Measurements from ENCODE around the gene UNC119. TPM values are rescaled to one million over a fixed set of nuclear protein-coding genes. Genes with fewer than 3 reads are reported as not detected.
"Not testable (repeated sequence)": the region's sequence is repeated elsewhere in the genome, so short reads cannot be mapped to it uniquely, and the experiment has no call there.

The UNC119 gene
- polyA plus RNA-seq, 3 donors, result 53.8 to 63.2 (median 59.6) TPM

DNA sequence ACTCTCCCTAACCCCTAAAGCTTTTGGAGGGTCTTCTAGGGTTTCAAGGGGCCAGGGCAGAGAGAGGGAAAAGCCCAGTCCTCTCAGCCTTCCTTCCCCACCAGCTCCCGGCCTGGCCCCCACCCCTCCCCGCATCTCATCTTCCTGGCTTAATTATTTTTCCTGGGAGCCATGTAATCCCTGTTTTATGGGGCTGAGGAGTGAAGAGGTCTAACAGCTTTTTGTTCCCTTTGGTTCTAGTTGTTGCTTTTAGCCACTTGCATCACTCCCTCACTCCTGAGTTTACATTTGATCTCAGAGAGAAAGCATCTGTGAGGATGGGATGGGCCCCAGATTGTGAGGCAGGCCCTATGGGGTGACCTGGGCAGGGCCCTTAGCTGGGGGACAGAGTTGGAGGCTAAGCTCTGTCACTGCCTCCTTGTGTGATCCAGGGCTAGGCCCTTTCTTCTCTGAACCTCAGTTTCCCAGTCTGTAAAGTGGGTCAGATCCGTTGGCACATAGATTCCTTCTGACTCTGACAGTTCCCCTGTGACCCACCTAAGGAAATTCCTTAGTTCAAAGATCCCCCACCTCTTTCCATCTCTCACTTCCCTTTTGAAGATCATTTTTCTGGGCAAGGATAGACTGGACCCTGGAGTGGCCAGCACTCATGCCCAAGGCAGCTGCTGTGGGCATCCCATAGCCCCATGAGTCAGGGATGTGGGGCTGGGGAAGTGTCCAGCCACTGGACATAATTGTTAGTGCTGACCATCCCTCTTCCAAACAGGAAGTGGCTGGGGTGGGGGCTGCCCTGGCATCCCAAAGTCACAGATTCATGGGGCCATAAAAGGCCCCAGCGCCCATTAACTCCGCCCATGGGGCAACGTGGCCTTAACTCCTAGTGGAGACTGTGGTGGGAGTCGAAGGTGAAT lies 20.1 kb downstream of the UNC119 start:
- peak in 2 of 11 donors; percentile 24 to 29 for DNase-seq (ENCODE audit: extremely low read depth in 1 of 11, low read depth in 9 of 11, low spot score in 4 of 11)

DNA sequence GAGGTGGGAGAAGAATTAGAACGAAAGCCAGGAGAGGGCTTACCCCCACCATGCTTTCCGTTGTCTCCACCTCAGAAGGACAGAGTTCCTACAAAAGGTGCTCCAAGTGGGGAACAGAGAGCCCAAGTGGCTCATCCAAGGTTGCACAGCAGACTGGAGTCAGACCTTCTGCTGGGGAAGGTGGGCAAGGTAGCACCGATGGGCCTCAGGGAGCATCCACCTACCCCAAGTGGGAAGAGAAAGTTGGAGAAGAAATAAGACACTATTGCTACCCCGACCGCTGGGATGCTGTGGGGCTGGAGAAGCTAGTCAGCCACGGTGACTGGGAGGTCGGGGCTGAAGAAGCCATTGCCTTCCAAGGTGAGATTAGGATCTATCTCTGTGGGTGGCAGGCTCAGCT lies 21.5 kb downstream of the UNC119 start:
- DNase-seq (ENCODE audit: extremely low read depth in 1 of 11, low read depth in 9 of 11, low spot score in 4 of 11), result no peak

DNA sequence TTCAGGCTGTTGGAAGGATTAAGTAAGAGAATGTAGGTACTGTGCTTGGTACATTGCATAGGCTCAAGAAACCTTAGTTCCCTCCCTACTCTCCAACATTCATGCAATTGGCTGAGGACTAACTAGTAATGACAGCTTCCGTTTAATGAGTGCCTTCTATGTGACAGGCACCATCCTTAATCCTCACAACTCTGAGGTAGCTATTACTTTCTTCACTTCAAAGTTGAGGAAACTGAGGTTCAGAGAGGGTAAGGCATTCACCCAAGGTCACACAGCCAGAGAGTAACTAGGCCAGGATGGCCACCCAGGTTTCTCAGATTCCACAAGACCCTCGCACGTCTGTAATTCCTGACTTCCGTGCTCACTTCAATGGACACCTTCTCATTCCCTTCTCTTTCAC lies 22.2 kb downstream of the UNC119 start:
- DNase-seq (ENCODE audit: extremely low read depth in 1 of 11, low read depth in 9 of 11, low spot score in 4 of 11), result no peak

DNA sequence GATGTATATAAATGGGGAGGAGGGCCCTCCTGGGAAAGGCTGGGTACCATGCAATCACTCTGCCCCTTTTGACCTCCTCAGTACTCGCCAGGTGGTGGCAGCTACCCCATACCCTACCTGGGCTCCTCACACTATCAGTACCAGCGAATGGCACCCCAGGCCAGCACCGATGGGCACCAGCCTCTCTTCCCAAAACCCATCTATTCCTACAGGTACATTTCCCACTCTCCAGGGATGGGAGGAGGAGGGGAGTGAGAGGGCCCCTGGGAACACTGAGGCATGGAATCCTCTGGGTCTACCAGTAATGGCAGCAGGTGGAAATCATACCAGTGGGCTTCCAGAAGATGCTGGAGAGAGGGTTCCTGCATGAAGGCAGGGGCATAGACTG lies 23.4 kb downstream of the UNC119 start:
- DNase-seq (ENCODE audit: extremely low read depth in 1 of 11, low read depth in 9 of 11, low spot score in 4 of 11), result no peak

DNA sequence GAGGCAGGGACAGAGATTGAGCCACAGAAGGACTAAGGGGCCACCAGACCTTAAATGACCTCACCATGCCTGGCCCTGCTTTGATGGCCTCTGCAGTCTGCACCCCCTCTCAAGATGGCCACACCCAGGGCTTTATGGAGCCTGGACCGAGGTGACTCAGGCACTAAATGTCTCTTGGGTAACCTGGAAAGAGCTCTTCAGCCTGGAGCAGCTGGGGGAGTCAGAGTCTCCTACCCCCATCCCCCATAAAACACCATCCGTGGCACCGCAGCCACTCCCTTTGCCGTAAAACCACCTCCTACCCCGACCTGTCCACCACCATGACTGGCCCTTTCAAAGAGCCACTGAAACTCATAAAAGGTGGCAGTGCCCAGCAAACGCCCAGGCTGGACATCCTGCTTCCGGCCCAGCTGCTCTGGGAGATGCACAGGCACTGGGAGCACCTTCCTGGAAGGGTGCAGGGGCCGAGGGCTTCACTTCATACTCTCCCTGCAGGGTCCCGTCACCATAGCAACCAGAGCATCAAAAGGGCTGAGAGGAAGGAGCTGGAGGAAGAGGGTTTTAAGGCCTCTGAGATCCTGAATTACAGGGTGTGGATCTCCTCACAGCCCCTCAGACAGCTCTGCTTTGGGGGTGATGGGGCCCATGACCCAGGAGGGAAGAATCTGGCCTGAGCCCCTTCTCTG lies 24.0 kb downstream of the UNC119 start:
- no peak for DNase-seq (ENCODE audit: extremely low read depth in 1 of 11, low read depth in 9 of 11, low spot score in 4 of 11)

DNA sequence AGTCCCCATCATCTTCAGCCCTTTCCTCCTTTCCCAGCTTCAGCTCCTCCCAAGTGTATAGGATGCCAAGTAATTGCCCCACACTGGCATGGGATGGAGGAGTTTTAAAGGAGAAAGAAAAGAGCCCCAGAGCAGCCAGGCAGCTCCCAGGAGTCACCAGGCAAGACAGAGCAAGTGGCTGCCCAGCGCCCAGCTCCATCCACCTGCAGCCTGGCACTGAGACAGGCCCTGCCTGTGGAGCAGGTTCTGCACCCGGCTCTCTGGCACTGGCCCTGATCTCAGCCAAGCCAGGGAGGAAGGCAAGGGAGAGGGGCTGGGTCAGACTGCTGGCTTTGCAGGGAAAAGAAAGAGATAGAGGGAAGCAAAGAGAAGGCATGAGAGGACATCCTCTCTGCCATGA lies 24.6 kb downstream of the UNC119 start:
- no peak for DNase-seq (ENCODE audit: extremely low read depth in 1 of 11, low read depth in 9 of 11, low spot score in 4 of 11)

DNA sequence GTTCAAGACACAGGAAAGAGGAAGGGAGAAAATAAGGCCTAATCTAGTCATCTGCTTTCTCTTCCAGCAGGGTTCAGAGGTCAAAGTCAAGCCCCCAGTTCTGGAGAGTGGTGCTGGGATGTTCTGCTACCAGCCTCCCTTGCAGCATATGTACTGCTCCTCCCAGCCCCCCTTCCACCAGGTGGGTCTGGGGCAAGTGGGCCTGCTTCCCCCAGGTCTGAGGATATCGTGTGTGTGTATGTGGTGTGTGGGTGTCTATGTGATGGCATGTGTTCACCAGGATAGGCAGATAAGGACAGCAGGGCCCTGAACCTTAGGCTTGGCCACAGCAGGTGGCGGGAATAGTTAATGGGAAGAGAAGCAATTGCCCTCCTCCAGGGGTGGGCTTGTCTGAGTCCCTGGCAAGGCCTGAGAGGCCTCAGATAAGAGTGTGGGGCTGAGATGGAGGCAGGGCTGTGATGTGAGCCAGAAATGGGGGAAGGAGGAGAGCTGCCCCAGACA lies 25.2 kb downstream of the UNC119 start:
- DNase-seq (ENCODE audit: extremely low read depth in 1 of 11, low read depth in 9 of 11, low spot score in 4 of 11), result no peak

DNA sequence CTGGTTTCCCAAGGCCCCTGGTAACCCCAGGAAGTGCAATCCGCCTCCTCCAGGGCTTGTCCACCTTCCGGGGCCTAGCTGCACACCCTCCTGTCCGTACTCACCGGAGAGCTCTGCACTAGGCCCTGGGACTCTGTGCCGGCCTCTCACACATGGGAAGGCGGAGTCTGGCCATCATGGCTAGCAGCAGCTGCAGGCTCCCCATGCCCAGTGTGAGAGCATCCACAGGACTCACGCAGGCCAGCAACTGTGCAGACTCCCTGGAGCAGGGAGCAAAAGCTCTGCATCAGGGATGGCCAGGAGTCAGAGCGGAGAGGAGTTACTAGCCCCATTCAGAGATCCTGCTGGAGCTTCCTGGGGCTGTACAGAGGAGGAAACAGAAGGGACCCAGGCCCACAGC lies 26.0 kb downstream of the UNC119 start:
- DNase-seq (ENCODE audit: extremely low read depth in 1 of 11, low read depth in 9 of 11, low spot score in 4 of 11), result no peak

DNA sequence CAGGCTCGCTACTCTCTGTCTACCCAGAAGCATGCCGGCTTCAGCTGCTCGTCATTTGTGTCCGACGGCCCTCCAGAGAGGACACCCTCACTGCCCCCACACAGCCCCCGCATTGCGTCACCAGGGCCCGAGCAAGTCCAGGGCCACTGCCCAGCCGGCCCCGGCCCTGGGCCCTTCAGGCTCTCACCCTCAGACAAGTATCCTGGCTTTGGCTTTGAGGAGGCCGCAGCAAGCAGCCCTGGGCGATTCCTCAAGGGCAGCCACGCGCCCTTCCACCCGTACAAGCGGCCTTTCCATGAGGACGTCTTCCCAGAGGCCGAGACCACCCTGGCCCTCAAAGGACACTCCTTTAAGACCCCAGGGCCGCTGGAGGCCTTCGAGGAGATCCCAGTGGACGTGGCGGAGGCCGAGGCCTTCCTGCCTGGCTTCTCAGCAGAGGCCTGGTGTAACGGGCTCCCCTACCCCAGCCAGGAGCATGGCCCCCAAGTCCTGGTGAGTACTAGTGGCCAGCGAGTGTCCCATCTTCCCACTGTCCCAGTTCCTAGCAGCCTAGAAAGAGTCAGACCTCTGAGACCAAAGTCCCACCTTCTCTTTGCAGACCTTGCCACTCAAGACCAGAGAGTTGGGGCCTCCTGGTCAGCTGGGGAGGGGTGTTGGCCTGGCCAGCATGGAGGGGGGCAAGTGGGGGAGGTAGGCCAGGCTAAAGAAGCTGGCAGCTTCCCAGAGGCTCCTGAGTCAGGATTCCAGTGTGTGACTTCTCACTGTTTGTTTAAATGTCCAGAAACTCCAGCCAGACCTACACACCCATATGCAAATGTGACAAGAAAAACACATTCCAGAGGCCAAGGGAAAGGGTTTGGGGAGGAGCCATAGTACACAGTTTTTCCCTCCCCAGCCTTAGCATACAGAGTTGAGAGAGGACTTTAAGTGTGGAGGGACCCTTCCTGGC lies 27.7 kb downstream of the UNC119 start:
- DNase-seq (ENCODE audit: extremely low read depth in 1 of 11, low read depth in 9 of 11, low spot score in 4 of 11), result peak in 10 of 11 donors; percentile 28 to 86 (median 54)

DNA sequence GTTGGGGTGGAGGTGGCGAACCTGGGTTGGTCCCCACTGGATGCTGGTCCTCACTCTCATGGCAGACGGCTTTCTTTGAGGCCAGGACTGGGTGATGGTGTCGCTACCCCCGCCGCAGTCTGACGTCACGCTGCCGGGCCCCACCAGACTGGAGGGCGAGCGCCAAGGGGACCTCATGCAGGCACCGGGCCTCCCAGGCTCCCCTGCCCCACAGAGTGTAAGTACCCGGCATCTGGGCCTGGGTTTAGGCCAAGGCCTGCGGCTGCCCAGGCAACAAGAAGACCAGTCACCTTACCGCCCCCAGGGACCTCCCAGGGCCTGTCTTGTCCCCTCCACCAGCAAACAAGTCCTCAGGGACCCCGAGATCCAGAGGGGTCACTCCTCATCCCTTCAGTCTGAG lies 28.5 kb downstream of the UNC119 start:
- no peak for DNase-seq (ENCODE audit: extremely low read depth in 1 of 11, low read depth in 9 of 11, low spot score in 4 of 11)

DNA sequence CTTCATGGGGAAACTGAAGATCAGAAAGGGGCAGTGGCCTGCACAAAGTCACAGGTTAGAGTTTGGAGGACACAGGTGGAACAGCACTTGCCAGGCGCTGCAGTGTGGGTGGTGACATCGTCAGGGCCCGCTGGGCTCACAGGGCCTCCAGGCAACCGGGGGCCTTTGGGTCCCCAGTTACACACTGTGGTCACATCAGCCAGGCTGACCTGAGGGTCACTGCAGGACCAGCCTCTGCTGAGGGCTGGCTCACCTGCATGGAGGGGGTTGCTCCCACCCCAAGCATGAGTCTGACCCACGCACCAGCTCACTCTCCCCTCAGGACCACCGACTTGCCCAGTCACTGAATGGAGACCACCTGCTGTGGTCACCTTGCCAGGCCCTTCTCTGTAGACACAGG lies 29.2 kb downstream of the UNC119 start:
- no peak for DNase-seq (ENCODE audit: extremely low read depth in 1 of 11, low read depth in 9 of 11, low spot score in 4 of 11)

DNA sequence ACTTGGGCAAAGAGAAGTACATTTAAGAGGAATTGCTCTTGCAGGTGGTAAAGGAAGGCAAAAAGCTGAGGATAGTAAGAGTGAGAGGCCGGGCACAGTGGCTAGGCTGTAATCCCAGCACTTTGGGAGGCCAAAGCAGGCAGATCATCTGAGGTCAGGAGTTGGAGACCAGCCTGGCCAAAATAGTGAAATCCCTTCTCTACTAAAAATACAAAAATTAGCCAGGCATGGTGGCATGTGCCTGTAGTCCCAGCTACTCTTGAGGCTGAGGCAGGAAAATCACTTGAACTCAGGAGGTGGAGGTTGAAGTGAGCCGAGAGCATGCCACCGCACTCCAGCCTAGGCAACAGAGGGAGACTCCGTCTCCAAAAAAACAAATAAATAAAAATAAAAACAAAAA lies 30.1 kb downstream of the UNC119 start:
- not testable (repeated sequence) for DNase-seq (ENCODE audit: extremely low read depth in 1 of 11, low read depth in 9 of 11, low spot score in 4 of 11)

DNA sequence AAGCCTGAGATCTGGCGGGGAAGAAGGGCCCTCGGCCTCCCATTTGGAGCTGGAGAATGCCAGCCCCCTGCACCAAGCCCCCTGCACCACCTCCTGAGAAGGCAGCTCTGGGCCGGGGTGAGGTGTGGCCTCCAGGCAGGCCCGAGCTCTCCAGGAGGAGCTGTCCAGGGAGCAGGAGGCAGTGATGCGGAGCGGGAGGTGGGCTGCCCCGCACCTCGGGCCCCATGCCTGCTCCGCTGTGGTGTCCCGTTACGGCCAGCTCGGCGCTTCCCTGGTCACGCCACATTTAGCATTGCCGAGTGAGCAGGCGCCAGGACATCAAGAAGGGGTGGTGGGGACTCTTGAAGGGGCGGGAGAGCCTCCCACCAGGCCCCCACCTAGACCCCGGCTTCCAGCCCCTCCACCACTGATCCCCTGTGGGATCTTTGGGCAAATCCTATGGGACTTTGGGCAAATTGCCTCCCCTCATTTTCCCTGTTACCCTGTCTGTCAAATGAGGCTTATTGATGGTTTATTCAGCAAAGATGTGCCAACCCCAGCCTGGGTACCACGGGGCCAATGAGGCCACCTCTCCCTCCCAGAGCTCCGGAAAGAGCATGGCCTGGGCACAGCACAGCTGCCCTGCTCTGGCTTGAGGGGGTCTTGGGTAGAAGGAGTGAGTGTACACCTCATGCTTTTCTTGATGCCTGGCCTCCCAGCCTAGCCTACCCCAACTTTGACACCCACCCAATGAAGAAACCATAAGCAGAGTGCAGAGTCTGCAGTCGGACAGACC lies 30.9 kb downstream of the UNC119 start:
- peak in 10 of 11 donors; percentile 27 to 78 (median 66) for DNase-seq (ENCODE audit: extremely low read depth in 1 of 11, low read depth in 9 of 11, low spot score in 4 of 11)

DNA sequence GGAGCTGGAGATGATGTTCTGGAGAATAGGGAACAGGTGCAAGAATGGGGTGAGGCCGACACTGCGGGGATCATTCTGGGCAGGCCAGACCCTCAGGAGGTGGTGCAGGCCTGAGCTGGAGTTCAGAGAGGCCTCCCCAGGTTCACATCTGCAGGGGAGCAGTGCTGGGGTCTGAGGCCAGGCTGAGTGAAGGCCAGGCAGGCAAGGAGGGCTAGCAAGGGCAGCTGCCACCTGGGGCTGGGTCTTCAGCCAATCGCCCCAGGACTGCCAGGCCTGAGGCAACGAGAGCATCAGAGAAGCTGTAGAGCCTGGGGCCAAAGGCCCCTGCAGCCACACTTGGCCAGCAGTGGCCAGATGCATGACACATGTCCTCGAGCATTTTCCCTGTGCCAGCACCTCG lies 31.7 kb downstream of the UNC119 start:
- no peak for DNase-seq (ENCODE audit: extremely low read depth in 1 of 11, low read depth in 9 of 11, low spot score in 4 of 11)

DNA sequence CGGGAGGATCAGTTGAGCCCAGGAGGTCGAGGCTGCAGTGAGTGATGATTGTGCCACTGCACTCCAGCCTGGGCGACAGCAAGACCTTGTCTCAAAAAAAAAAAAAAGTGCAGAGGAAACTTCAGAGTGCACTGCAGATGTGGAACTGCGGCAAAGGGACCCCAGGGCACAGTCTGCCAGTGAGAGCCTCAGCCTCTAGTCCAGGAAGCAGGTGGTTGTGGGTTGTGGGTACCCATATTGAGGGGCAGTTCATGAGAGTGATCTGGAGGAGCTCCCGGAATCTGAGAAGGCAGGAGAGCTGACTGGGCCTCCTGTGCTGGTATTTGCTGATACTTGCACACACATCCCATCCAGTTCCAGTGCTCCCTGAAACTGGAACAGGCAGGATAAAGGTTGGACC lies 33.2 kb downstream of the UNC119 start:
- no peak for DNase-seq (ENCODE audit: extremely low read depth in 1 of 11, low read depth in 9 of 11, low spot score in 4 of 11)

DNA sequence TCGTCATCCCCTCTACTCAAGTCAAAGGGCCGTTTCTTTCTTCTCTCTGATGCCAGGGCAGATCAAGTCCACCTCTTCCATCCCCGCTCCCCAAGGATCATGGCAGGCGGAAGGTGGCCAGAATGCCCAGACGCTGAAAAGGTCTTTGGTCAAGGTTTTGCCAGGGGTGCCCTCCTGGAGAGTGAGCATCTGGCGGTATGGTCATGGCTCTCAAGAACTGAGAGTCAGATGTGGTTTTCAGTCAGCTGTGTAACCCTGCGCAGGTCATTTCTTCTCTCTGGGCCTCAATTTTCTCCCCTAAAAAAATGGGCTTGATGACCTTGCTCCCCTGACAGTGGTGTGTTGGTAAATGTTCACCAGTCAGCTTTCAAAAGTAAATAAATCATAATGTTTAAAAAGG lies 33.8 kb downstream of the UNC119 start:
- DNase-seq (ENCODE audit: extremely low read depth in 1 of 11, low read depth in 9 of 11, low spot score in 4 of 11), result no peak

DNA sequence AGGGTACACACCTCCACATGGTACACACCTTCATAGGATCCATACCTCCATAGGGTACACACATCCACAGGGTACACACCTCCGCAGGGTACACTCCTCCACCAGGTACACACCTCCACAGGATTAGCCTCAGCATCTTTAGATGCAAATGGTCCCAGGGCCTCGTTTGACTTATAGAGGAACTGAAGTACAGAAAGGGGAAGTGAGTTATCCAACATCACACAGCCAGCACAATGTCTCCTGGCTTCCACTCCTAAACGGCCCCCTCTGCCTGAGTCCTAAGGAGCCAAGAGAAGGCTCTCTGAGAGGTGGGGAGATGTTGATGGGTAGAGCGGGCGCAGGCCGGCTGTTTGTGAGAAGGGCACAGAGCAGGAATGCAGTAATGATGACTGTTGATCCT lies 34.3 kb downstream of the UNC119 start:
- no peak for DNase-seq (ENCODE audit: extremely low read depth in 1 of 11, low read depth in 9 of 11, low spot score in 4 of 11)

DNA sequence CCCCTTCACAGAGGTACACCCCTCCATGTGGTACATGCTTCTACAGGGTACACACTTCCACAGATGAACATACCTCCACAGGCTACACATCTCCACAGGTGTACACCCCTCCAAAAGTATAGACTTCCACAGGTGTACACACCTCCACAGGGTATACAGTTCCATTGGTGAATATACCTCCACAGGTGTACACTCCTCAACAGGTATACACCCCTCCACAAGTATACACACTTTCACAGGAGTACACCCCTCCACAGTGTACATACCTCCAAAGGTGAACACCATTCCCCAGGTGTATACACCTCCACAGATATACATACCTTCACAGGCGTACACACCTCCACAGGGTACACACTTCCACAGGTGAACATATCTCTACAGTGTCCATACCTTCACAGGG lies 36.9 kb downstream of the UNC119 start:
- no peak for DNase-seq (ENCODE audit: extremely low read depth in 1 of 11, low read depth in 9 of 11, low spot score in 4 of 11)
